RWPE1 (cell line): ENCODE measurements around the gene STAC3.

Experiments
- CTCF ChIA-PET: fragments of 350-600 bp; sonication (Branson Sonifier 250); formaldehyde crosslinking; extraction: SDS; loops from one replicate; lab custom pipeline; 2021; lab: Yijun Ruan, JAX
- POLR2A ChIA-PET: fragments of 400-600 bp; formaldehyde crosslinking; extraction: SDS; loops from one replicate; lab custom pipeline; 2020; ENCODE audit warnings: antibody characterized with exemption; ENCODE audit not compliant: low non-redundant PET; lab: Yijun Ruan, JAX
- DNase-seq: peaks from one replicate; pipeline ENCODE4 v3.0.0; 2012; ENCODE audit warnings: low spot score
- H3K27ac ChIP-seq: fragments of 450-650 bp; 2 replicates; pipeline ENCODE4 v1.5.1; 2017
- CTCF ChIP-seq: fragments of 450-650 bp; conservative IDR thresholded peaks from 2 replicates; pipeline ENCODE4 v1.5.1; 2017; ENCODE audit warnings: low read depth, mild to moderate bottlenecking

Gene STAC3

GRCh38 chr12:57224278-57224972 is 26.6 kb downstream of the STAC3 start:
- no peak for TF ChIP-seq CTCF
- no peak for DNase-seq
- ChIA-PET CTCF (interaction anchor here (0.6 to 2.1 kb wide), 4 partner anchors 9 to 19 kb away, joined by 4 to 9 read pairs (median 5); no protein-coding TSS in a partner anchor), POLR2A (no interaction called here)
- no peak overlapping the region for H3K27ac ChIP-seq

GRCh38 chr12:57223191-57224165 is 27.5 kb downstream of the STAC3 start:
- ChIA-PET CTCF (interaction anchor here (0.5 to 2.7 kb wide), 5 partner anchors 9 to 20 kb away, joined by 3 to 13 read pairs (median 5); no protein-coding TSS in a partner anchor), POLR2A (no interaction called here)
- no peak overlapping the region for H3K27ac ChIP-seq
- no peak for TF ChIP-seq CTCF
- no peak for DNase-seq

- no peak for TF ChIP-seq CTCF
- no peak overlapping the region for H3K27ac ChIP-seq
- CTCF ChIA-PET, result interaction anchor here (0.8 to 2.7 kb wide), 2 partner anchors 8 to 17 kb away, joined by 3 to 13 read pairs; no protein-coding TSS in a partner anchor
- DNase-seq, result no peak
- POLR2A ChIA-PET, result no interaction called here
Measured at GRCh38 chr12:57222286-57223190, 28.4 kb downstream of the STAC3 start.

- ChIA-PET POLR2A (interaction anchor here (0.6 kb wide), 1 partner anchor 872 kb away, joined by 4 read pairs; no protein-coding TSS in a partner anchor), CTCF (interaction anchor here (2.7 kb wide), 1 partner anchor 18 kb away, joined by 13 read pairs; no protein-coding TSS in a partner anchor)
- TF ChIP-seq CTCF, result no peak
- no peak for DNase-seq
- no peak overlapping the region for H3K27ac ChIP-seq
Measured at GRCh38 chr12:57221169-57221917, 29.6 kb downstream of the STAC3 start.

GRCh38 chr12:57220770-57221168 is 30.2 kb downstream of the STAC3 start:
- CTCF ChIA-PET, result no interaction called here
- H3K27ac ChIP-seq, result no peak overlapping the region
- DNase-seq, result no peak
- no peak for TF ChIP-seq CTCF
- POLR2A ChIA-PET, result no interaction called here
